Activated naive CD4-positive, alpha-beta T cell (primary cell): ENCODE results near the gene H2AZ2.
"Not testable (repeated sequence)": the region's sequence is repeated elsewhere in the genome, so short reads cannot be mapped to it uniquely, and the experiment has no call there.

Source experiments
- DNase-seq, 4 experiments: peaks; one replicate each; lab custom pipeline; 2025; lab: John Stamatoyannopoulos, UW

H2AZ2 gene

DNA sequence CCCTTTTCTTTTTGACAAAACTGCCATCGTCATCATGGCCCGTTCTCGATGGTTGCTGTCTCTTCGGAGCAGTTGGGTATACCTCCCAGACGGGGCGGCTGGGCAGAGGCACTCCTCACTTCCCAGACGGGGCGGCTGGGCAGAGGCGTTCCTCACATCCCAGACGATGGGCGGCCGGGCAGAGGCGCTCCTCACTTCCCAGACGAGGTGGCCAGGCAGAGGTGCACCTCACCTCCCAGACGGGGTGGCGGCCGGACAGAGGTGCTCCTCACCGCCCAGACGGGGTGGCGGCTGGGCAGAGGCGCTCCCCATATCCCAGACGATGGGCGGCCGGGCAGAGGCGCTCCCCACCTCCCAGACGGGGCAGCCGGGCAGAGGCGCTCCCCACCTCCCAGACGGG lies 22.9 kb upstream of the H2AZ2 start:
- not testable (repeated sequence) for DNase-seq

DNA sequence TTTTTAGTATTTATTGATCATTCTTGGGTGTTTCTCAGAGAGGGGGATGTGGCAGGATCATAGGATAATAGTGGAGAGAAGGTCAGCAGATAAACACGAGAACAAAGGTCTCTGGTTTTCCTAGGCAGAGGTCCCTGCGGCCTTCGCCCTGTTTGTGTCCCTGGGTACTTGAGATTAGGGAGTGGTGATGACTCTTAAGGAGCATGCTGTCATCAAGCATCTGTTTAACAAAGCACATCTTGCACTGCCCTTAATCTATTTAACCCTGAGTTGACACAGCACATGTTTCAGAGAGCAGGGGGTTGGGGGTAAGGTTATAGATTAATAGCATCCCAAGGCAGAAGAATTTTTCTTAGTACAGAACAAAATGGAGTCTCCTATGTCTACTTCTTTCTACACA lies 22.4 kb upstream of the H2AZ2 start:
- DNase-seq, result not testable (repeated sequence)

- no peak for DNase-seq
These were observed 19.4 kb upstream of the H2AZ2 start for GRCh38 chr7:44867073-44867995.

DNA sequence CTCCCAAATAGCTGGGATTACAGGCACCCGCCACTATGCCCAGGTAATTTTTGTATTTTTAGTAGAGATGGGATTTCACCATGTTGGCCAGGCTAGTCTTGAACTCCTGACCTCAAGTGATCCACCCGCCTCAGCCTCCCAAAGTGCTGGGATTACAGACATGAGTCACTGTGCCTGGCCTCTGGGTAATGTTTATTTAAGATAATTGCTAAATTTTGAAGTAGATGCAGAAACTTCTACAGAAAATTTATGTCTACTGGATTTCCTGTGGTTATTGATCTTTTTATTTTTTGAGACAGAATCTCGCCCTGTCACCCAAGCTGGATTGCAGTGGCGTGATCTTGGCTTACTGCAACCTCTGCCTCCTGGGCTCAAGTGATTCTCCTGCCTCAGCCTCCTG lies 14.1 kb upstream of the H2AZ2 start:
- DNase-seq, result not testable (repeated sequence)

- no peak for DNase-seq
These were observed 10.3 kb upstream of the H2AZ2 start for GRCh38 chr7:44858161-44858560.

- DNase-seq, result no peak
These were observed 6.9 kb upstream of the H2AZ2 start for GRCh38 chr7:44854644-44855364.

DNA sequence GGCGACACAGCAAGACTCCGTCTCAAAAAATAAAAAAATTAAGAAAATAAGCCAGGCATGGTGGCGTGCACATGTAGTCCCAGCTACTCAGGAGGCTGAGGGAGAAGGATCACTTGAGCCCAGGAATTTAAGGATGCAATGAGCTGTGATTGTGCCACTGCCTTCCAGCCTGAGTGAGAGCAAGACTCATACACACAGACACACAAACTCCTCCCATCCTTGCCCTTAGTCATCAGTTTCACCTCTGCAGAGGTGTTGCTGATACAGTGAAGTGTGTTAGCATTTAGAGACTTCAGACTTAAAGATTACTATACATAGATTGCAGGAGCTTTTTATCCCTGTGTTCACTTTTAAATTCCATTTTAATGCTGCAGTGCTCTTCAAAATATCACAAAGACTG lies 5.5 kb upstream of the H2AZ2 start:
- no peak for DNase-seq

GRCh38 chr7:44852590-44852989 lies 4.7 kb upstream of the H2AZ2 start:
- no peak for DNase-seq

DNA sequence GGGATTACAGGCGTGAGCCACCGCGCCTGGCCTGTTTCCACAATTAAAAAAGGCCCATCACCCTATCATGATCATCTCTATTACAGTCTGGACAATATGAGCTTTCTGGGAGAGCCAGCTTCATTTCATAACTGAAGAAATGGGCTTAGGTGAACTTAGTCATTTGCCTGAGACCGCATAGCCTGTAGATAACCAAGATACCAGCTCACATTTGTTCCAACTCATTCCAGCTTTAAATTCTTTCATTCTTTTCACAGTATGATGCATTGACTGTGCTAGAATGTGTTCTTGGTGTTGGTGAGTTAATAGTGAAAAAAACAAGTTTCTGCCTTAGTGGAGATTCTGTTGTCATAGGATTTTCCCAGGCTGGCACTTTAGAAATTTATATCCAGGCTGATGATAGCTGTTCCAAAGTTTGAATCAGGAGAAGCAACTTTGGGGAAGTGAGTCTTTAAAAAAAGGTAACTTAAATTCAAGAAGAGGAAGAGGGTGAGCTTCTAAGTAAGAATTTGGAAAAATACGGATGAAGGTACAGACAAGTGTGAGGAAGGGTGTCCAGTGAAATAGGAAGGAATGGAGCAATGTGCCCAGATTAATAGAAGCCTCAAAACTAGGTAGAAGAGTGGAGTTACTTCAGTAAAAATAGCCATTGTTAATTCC lies 2.1 kb upstream of the H2AZ2 start:
- DNase-seq, result no peak

- DNase-seq, result no peak
These were observed 1.5 kb upstream of the H2AZ2 start for GRCh38 chr7:44849259-44849884.

- peak; percentile 80 to 85 (median 84) for DNase-seq
These were observed 373 bp downstream of the H2AZ2 start for GRCh38 chr7:44847509-44847919.

DNA sequence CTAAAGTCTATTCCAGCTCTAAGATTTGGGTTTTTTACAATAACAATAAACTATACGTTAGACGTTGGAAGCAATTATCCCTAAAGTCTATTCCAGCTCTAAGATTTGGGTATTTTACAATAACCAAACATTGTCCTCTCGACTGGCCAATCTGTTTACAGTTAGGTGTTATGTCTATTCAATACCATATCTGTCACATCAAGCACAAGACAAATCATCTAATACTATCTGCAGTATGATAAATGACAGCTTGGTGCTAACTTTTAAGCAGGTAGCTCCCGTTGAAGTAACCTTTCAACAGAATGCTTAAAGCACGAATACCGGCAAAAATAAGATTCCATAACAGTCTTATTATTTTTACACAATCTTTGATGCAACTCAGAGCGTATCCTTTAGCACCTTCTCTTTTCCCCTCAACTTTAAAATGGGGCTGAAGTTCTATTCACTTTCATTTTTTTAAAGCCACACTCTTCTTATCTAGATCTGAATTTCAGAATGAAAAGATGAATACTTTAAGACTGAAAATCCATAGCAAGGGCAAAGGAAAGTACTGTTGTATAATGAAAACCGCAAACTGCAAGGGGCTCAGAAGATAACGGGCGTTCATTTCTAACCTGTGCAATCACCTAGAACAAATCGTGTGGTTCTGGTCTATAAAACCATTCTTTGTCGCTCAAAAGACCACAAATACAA lies 925 bp downstream of the H2AZ2 start:
- no peak for DNase-seq

- not testable (repeated sequence) for DNase-seq
These were observed 1.5 kb downstream of the H2AZ2 start for GRCh38 chr7:44846390-44846789.

DNA sequence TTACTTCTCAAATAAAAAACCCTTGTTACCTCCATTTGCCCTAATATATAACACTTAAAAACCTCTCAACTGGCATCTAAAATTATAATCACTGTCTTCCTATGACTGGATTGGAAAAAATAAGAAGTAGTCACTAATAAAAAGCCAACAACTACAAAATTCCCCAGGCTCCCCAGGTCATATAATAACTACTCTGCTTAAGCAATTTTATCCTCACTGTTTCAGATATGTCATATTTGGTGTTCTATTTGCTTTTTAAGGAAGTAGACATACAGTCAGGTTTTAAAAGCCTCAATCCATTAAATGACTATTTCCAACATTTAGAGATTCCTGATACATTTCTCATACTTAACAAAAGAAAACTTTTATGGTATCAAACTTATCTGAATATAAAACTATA lies 2.4 kb downstream of the H2AZ2 start:
- DNase-seq, result no peak

DNA sequence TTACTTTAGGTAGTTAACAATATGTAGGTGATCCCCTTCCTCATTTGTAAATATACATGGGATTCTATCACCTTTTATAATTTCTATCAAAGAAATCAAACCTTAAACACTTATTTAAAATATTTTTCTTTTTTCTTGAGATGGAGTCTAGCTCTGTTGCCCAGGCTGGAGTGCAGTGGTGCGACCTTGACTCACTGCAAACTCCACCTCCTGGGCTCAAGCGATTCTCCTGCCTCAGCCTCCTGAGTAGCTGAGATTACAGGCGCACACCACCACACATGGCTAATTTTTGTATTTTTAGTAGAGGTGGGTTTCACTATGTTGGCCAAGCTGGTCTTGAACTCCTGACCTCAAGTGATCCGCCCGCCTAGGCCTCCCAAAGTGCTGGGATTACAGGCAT lies 4.4 kb downstream of the H2AZ2 start:
- not testable (repeated sequence) for DNase-seq

DNA sequence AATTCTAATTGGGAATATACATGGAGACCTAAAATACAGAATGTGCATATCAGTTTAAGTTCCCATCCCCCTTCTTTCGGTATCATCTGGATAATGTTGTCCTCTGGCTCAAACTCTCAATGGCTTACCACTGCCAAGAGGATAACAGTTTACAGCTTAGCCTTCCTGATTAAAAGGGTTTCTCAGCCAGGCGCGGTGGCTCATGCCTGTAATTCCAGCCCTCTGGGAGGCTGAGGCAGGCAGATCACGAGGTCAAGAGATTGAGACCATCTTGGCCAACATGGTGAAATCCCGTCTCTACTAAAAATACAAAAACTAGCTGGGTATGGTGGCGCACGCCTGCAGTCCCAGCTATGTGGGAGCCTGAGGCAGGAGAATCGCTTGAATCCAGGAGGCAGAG lies 5.2 kb downstream of the H2AZ2 start:
- not testable (repeated sequence) for DNase-seq

DNA sequence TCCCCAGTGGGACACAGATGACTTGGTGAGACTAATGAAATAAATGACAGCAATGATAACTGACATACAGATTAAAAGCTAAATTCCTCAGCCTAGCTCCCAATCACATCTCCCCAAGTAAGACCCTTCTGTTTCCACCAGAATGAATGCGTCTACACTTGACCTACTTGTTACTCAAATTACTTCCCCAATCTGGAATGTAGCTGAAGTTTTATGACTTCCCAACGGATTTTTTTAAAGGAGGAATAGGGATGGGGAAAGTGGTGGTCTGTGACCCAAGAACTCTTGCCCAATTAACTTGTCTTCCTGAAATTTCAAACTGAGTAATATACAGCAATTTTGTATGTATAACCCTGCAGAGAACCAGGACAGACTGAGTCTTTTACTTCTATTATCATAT lies 9.1 kb downstream of the H2AZ2 start:
- DNase-seq, result no peak

GRCh38 chr7:44827567-44827966 lies 20.3 kb downstream of the H2AZ2 start:
- DNase-seq, result no peak

DNA sequence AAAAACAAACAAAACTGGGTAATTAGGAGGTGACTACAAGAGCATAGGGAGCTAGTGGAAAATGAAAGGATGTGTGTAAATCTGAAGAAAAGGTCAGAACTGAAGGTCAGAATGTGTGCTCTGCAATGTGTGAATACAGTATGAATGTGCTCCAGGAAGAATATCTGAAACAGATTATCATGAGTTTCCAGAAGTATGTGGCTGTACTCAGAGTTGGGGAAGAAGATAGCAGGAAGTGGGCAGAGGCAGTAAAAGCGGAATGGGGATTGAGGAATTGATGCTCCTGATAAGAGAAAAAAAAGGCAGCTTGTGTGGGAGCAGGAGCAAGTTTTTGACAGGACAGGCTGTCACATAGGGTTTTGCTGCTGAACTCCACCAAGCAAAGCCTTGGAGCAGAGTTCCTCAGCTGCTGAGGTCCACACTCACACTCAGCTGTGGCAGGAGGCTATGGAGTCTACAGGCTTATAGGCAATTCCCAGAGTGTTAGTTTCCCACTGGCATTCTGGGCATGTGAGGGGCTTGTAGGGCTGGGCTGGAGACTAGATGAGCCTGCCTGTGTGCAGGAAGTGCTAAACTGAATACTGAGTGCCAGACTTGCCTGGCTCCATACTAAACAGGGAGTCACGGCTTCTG lies 22.9 kb downstream of the H2AZ2 start:
- no peak for DNase-seq

DNA sequence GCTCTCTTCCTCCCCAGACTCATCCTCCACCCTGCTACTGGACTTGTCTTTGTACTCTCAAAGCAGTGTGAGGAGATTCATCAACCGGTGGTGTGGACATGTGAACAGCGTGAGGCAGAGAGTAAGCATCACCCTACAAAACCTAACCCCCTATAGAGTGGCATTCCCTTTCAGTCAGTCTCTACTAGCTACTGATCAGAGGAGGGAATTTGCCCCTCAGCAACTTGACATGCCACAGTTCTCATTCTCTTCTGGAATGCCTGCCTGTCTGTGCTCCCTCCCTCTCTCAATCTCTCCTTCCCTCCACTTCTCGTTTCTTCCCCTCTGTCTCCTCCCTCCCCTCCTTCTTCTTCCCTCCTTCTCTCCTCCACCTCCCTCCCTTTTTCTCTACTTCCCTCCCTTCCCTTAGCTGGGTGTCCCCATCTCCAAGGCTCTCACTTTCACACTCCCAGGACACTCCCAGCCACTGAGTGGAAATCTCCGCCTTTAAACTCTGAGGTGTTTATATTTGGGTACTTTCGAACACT lies 24.6 kb downstream of the H2AZ2 start:
- DNase-seq, result no peak

- DNase-seq, result no peak
These were observed 28.6 kb downstream of the H2AZ2 start for GRCh38 chr7:44819292-44819691.
